Stimulated activated CD4-positive, alpha-beta T cell treated with anti-CD3 and anti-CD28 coated beads, Interleukin-12 subunit alpha, Interleukin-12 subunit beta, amount 100 ng/mL, for 24 hours (primary cell): ENCODE results near the gene ULK4.
"Not testable (repeated sequence)": the region's sequence is repeated elsewhere in the genome, so short reads cannot be mapped to it uniquely, and the experiment has no call there.

Source experiments
- DNase-seq, 2 experiments: peaks; one replicate each; pipeline ENCODE4 v3.0.0-alpha.2; 2020; ENCODE audit warnings: low read depth in 2 of 2

The ULK4 gene

GRCh38 chr3:41690766-41691563 is 270.9 kb downstream of the ULK4 start:
- no peak for DNase-seq

GRCh38 chr3:41688595-41689380 is 273.1 kb downstream of the ULK4 start:
- no peak for DNase-seq

GRCh38 chr3:41684797-41685735 is 276.8 kb downstream of the ULK4 start:
- no peak for DNase-seq

DNA sequence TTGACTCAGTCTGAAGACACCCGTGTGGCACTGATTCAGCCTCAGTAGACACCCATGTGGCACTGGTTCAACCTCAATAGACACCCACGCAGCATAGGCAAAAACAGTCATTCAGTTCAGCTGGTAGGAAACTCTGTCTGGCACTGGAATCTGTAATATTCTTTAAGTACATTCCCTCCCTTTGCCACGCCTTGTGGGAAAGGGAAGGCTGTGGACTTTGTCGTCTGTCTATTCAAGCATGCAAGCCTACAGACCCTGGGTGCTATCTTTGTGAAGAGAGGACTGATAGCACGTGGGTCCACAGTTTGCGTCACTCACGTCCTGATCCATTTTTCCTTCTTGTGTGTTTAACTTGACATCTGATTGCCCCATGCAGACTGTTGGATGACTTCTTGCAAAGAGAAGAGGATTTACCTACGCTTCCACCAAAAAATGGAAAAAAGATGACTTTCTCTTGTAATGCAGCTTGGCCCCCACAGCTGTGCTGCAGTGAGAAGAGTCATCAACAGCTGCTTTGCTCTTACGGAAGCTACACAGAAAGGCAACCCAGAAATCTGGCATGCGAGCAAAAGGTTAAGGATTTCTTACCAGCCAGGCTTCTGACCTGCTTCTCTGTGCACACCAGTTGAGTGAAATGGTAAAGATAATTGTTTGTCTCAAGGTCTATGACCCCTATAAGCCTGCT is 278.1 kb downstream of the ULK4 start:
- DNase-seq, result no peak

- no peak for DNase-seq
Measured at GRCh38 chr3:41682996-41683395, 278.9 kb downstream of the ULK4 start.

- DNase-seq, result no peak
Measured at GRCh38 chr3:41682382-41682781, 279.5 kb downstream of the ULK4 start.

GRCh38 chr3:41681479-41681878 is 280.4 kb downstream of the ULK4 start:
- no peak for DNase-seq

- no peak for DNase-seq
Measured at GRCh38 chr3:41679374-41679773, 282.5 kb downstream of the ULK4 start.

DNA sequence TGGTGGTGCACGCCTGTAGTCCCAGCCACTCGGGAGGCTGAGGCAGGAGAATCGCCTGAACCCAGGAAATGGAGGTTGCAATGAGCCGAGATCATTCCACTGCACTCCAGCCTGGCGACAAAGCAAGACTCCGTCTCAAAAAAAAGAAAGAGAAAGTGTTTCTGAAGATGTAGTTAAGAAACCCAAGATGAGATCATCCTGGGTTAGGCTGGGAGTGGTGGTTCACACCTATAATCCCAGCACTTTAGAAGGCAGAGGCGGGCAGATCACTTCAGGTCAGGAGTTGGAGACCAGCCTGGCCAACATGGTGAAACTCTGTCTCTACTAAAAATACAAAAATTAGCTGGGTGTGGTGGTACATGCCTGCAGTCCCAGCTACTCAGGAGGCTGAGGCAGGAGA is 286.8 kb downstream of the ULK4 start:
- not testable (repeated sequence) for DNase-seq

DNA sequence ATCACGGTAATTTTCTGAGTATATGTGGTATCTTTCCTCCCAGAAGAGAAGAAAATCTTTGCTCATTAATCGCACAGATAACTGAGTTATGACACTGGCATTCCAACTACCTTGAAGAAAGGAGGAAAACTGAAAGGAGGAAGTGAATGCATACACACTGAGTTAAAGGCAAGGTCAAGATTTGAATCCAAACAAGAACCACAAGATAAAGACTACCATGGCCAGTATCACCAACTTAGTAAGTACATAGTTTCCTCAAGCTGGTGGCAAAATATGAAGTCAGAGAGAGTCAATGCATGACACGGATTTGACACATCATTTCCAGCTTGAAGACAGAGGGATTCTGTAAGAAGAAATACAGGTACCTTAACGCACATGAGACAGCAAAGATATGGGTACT is 287.5 kb downstream of the ULK4 start:
- no peak for DNase-seq

- DNase-seq, result no peak
Measured at GRCh38 chr3:41673650-41674049, 288.3 kb downstream of the ULK4 start.

DNA sequence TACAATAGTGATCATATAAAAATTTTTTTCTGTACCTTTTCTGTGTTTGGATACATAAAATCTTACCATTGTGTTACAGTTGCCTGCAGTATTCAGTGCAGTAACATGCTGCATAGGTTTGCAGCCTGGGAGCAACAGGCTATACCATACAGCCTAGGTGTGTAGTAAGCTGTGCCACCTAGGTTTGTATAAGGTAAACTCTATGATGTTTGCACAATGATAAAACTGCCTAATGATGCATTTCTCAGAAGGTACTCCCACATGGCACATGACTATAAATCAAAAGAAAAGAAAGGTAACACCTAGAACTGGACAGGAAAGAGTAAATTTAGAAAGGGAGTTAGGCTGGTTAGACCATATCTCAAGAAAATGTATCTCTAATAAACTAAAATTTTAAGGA is 293.5 kb downstream of the ULK4 start:
- no peak for DNase-seq

DNA sequence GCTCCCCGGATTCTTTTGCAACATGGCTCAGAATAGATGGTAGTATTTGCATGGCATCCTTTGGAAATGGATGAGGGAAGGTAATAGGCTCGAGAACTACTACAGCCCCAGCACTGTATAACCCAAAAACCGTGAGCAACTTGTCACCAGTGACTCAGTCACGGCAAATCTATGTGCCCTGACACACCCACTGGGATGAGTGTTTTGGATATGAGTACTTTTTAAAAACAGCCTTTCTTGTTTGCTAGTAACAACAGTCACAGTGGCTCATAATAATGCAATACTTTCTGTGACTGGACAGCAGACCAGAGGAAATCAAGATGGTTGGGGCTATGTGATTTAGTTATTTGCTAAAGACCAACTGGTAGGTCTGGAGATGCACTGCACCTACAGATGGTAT is 299.6 kb downstream of the ULK4 start:
- no peak for DNase-seq

DNA sequence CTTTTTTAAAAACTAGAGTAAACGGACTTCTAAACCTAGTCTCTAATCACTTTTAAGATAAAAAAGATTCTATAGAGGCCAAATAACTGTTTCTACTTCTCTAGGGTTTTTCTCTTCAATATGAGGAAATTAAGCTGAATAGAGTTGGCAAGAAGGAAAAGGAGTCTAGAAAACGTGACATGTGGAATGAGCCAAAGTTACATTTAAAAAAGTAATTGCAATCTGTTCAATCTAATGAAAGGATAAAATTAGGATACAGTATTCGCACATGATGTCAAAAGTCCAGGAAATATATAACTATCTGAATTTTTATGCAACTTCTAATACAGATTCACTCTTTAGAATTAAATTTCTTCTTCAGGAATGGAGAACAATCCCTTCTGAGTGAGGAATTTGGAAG is 300.1 kb downstream of the ULK4 start:
- no peak for DNase-seq

- DNase-seq, result no peak
Measured at GRCh38 chr3:41660510-41660909, 301.4 kb downstream of the ULK4 start.

- no peak for DNase-seq
Measured at GRCh38 chr3:41653571-41654239, 308.2 kb downstream of the ULK4 start.

DNA sequence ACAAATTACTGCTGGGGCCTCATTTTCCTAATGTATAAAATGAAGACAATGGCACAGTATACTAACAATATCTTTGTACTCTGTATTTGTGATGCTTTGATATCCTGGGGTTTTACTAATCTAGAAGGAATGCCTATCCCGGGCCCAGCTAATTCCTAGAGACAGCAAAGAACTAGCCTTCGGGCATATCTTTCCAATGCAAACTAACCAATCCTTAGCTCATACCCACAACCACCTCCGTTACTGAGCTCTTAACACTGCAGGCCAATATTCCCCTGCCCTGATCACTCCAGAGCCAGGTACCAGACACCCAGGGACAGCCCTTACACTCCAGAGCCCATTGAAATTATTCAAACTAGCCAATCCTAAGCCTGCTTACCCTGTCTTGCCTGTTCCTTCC is 309.0 kb downstream of the ULK4 start:
- no peak for DNase-seq

DNA sequence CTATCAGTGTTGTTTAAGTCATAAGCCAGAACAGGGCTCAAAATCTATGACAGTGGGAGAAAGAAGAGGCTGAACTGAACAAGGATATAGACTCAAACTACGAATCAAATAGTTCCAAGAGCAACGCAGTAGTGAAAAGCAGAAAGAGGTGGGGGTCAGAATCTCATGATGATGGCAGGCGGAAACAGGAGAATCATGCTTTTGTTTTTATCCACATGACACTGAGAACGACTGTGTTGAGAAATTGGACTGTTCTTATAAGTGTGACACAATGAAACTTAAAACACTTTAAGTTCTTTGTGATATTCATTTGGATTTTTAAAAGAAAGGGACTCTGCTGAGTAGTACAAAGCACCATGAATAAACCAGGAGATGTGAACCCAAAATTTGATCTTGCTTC is 309.4 kb downstream of the ULK4 start:
- no peak for DNase-seq

DNA sequence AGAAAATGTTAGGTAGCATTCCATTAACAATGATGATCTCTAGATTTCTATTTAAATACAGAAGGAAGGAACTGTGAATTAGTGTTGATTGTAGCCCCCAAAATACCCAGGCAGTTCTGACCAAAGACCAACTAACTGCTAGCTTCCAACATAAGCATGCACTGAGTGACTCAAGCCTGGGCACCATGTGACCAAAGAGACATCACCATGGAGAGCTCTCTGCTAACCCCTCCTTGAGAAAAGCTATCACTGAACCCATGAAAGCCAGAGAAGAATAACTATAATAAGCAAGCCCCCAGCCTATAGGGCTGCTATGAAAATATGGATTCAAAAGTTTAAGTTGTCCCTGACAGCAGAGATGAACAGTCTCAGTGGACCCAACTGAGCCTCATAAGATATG is 310.2 kb downstream of the ULK4 start:
- DNase-seq, result no peak

GRCh38 chr3:41650406-41650805 is 311.5 kb downstream of the ULK4 start:
- DNase-seq, result no peak

DNA sequence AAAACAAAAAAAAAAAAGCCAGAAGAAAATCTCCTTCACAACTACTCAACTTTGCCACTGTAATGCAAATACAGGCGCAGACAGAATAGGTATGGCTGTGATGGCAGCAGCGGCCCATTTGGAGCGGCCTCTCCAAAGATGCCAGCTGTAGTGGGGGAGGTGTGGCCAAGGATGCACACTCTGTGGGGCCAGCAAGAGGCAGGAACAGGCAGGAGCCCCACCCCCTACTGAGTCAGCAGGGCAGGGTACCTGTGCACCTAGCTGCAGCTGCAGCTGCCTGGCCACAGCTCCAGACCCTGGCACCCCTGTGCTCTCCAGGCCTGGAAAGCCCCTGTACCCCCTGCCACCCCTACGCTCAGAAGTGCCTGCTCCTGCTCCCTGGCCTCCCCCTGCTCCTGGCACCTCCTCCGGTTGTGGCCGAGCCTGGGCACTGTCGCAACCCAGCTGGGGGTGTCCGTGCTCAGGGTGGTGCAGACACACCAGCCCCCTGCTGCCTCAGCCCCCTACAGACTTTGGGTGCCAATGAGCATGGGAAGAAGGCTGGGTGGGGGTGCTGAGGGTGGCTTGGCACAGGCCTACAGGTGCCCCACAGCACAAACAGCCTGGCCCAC is 312.7 kb downstream of the ULK4 start:
- no peak for DNase-seq
